HCT116 (cell line): ENCODE measurements around the gene CHI3L2. TPM values are rescaled to one million over a fixed set of nuclear protein-coding genes. Genes with fewer than 3 reads are reported as not detected.

Experiments used
- ATAC-seq: fragments of 200-7000 bp; cut with Tn5 transposase; 2 replicates; pipeline ENCODE4 v1.9.1; 2020; ENCODE audit warnings: mild to moderate bottlenecking, moderate library complexity
- BruUV-seq: library from RNA; stranded (reverse); fragments of 400-500 nt; replicated peaks from 2 replicates; lab custom pipeline; 2021; lab: Mats Ljungman, UMichigan
- CTCF ChIA-PET: fragments of 300-600 bp; sonication (Branson Sonifier 250); formaldehyde crosslinking; loops from one replicate; lab custom pipeline; 2021; ENCODE audit warnings: antibody characterized with exemption; lab: Charles Lee
- POLR2A ChIA-PET: fragments of 300-600, 350-600 bp; sonication (Branson Sonifier 250); formaldehyde crosslinking; loops from one replicate; lab custom pipeline; 2021; ENCODE audit warnings: antibody characterized with exemption; lab: Charles Lee
- RAD21 ChIA-PET, 2 experiments: fragments of 300-600 bp; sonication (Branson Sonifier 250); formaldehyde crosslinking; loops; one replicate each; lab custom pipeline; 2023; ENCODE audit warnings: low total read pairs in 2 of 2; ENCODE audit not compliant: uncharacterized antibody in 2 of 2, unreplicated experiment in 2 of 2, low non-redundant PET in 1 of 2; lab: Charles Lee
- DNase-seq: peaks from one replicate; pipeline ENCODE4 v3.0.0-alpha.2; 2010; ENCODE audit warnings: low read depth, low spot score
- H2AFZ ChIP-seq: fragments of 200-600 bp; shearing (Covaris generic), sonication (generic); 2 replicates; pipeline ENCODE4 v1.6.1; 2017; ENCODE audit warnings: low read depth, mixed run types, mixed read lengths, antibody characterized with exemption, low read length; ENCODE audit not compliant: poor library complexity, severe bottlenecking
- H3K27ac ChIP-seq: 2 replicates; pipeline ENCODE4 v1.5.1; 2012; ENCODE audit warnings: low read depth, low read length
- H3K27me3 ChIP-seq: fragments of 200-600 bp; sonication (generic); 2 replicates; pipeline ENCODE4 v1.6.1; 2016; ENCODE audit warnings: mixed run types, low read length, mixed read lengths; ENCODE audit not compliant: insufficient read depth
- H3K36me3 ChIP-seq, 2 experiments: fragments of 200-500 bp in 1 of 2; fragments of 200-600 bp in 1 of 2; sonication (Bioruptor generic) in 1 of 2; sonication (generic) in 1 of 2; 2 replicates each; pipeline versions ENCODE4 v1.5.1 to v1.6.1; 2014 to 2016; ENCODE audit warnings: low read length in 2 of 2, inconsistent platforms in 1 of 2, mixed read lengths in 1 of 2, mixed run types in 1 of 2; ENCODE audit not compliant: insufficient read depth in 2 of 2, control insufficient read depth in 1 of 2
- H3K4me1 ChIP-seq, 2 experiments: fragments of 200-600 bp in 1 of 2; sonication (generic) in 1 of 2; 2 replicates each; pipeline versions ENCODE4 v1.5.1 to v1.6.1; 2012 to 2017; ENCODE audit warnings: low read length in 2 of 2, inconsistent platforms in 1 of 2, mild to moderate bottlenecking in 1 of 2, mixed read lengths in 1 of 2, mixed run types in 1 of 2, moderate library complexity in 1 of 2; ENCODE audit not compliant: insufficient read depth in 2 of 2, control insufficient read depth in 1 of 2
- H3K4me2 ChIP-seq: fragments of 200-600 bp; sonication (generic); 2 replicates; pipeline ENCODE4 v1.6.1; 2017; ENCODE audit warnings: mixed run types, low read length, mixed read lengths
- H3K4me3 ChIP-seq, 2 experiments: fragments of 200-600 bp in 1 of 2; sonication (generic) in 1 of 2; replicated peaks in 1 of 2; 2 replicates each; pipeline ENCODE4 v1.5.1; 2011 to 2016; ENCODE audit warnings: low read length in 2 of 2, control low read depth in 1 of 2, low read depth in 1 of 2, mild to moderate bottlenecking in 1 of 2, mixed read lengths in 1 of 2, mixed run types in 1 of 2
- H3K79me2 ChIP-seq: fragments of 200-600 bp; sonication (generic); 2 replicates; pipeline ENCODE4 v1.6.1; 2017; ENCODE audit warnings: mild to moderate bottlenecking, mixed run types, low read length, moderate library complexity, mixed read lengths; ENCODE audit not compliant: insufficient read depth
- H3K9ac ChIP-seq: fragments of 200-600 bp; sonication (generic); 2 replicates; pipeline ENCODE4 v1.6.1; 2016; ENCODE audit warnings: low read length, mixed read lengths
- H3K9me2 ChIP-seq: fragments of 200-600 bp; sonication (generic), shearing (Covaris generic); 2 replicates; pipeline ENCODE4 v1.6.1; 2017; ENCODE audit warnings: mixed run types, mild to moderate bottlenecking, moderate library complexity; ENCODE audit not compliant: insufficient read depth
- H3K9me3 ChIP-seq, 2 experiments: fragments of 200-500 bp in 1 of 2; fragments of 200-600 bp in 1 of 2; sonication (Bioruptor generic) in 1 of 2; sonication (generic) in 1 of 2; 2 replicates each; pipeline ENCODE4 v1.6.1; 2014 to 2017; ENCODE audit warnings: low read length in 2 of 2, mixed read lengths in 2 of 2, inconsistent platforms in 1 of 2, low read depth in 1 of 2, mild to moderate bottlenecking in 1 of 2, mixed run types in 1 of 2, moderate library complexity in 1 of 2; ENCODE audit not compliant: control insufficient read depth in 1 of 2, insufficient read depth in 1 of 2
- H4K20me1 ChIP-seq: fragments of 200-600 bp; sonication (generic), shearing (Covaris generic); 2 replicates; pipeline ENCODE4 v1.6.1; 2017; ENCODE audit warnings: mixed run types, mild to moderate bottlenecking, moderate library complexity; ENCODE audit not compliant: insufficient read depth
- CBX3 ChIP-seq: IDR thresholded peaks from 2 replicates; pipeline ENCODE4 v1.6.1; 2012; ENCODE audit warnings: low read depth
- CEBPB ChIP-seq: IDR thresholded peaks from 2 replicates; pipeline ENCODE4 v1.6.1; 2012; ENCODE audit warnings: low read depth
- EGR1 ChIP-seq: IDR thresholded peaks from 2 replicates; pipeline ENCODE4 v1.6.1; 2012; ENCODE audit warnings: low read depth
- EZH2 ChIP-seq: fragments of 200-600 bp; sonication (generic); IDR thresholded peaks from 2 replicates; pipeline ENCODE4 v1.6.1; 2017; ENCODE audit warnings: antibody characterized with exemption, mixed run types
- EZH2phosphoT487 ChIP-seq: fragments of 200-600 bp; IDR thresholded peaks from 2 replicates; pipeline ENCODE4 v1.6.1; 2018; ENCODE audit warnings: antibody characterized with exemption, borderline replicate concordance
- FOSL1 ChIP-seq: IDR thresholded peaks from 2 replicates; pipeline ENCODE4 v1.6.1; 2012; ENCODE audit warnings: low read depth
- JUND ChIP-seq: IDR thresholded peaks from 2 replicates; pipeline ENCODE4 v1.6.1; 2012
- POLR2A ChIP-seq: IDR thresholded peaks from 2 replicates; pipeline ENCODE4 v1.7.0; 2011; ENCODE audit warnings: borderline replicate concordance; ENCODE audit not compliant: insufficient read depth, insufficient read length; ENCODE audit errors: extremely low read depth
- RAD21 ChIP-seq: IDR thresholded peaks from 2 replicates; pipeline ENCODE4 v1.6.1; 2012; ENCODE audit warnings: low read depth, mild to moderate bottlenecking
- SIN3A ChIP-seq: IDR thresholded peaks from 2 replicates; pipeline ENCODE4 v1.6.1; 2012; ENCODE audit warnings: low read depth
- SP1 ChIP-seq: IDR thresholded peaks from 2 replicates; pipeline ENCODE4 v1.6.1; 2012; ENCODE audit warnings: low read depth
- SRF ChIP-seq: IDR thresholded peaks from 2 replicates; pipeline ENCODE4 v1.6.1; 2012; ENCODE audit warnings: low read depth
- TCF7L2 ChIP-seq: IDR thresholded peaks from 2 replicates; pipeline ENCODE4 v1.7.0; 2011; ENCODE audit warnings: borderline replicate concordance, inconsistent platforms; ENCODE audit not compliant: insufficient read depth, insufficient read length; ENCODE audit errors: extremely low read depth
- YY1 ChIP-seq: IDR thresholded peaks from 2 replicates; pipeline ENCODE4 v1.6.1; 2011; ENCODE audit warnings: low read length, low read depth, moderate library complexity, mild to moderate bottlenecking; ENCODE audit not compliant: insufficient replicate concordance; ENCODE audit errors: extremely low read depth
- ZFX ChIP-seq: fragments of 450-650 bp; IDR thresholded peaks from 2 replicates; pipeline ENCODE4 v1.6.1; 2017
- ZNF274 ChIP-seq: fragments of 200-500 bp; sonication (Bioruptor generic); IDR thresholded peaks from 2 replicates; pipeline ENCODE4 v1.6.1; 2014; ENCODE audit warnings: mild to moderate bottlenecking, low read depth, low read length, inconsistent platforms
- intact Hi-C: fragments of 100-400 bp; cut with micrococcal nuclease; formaldehyde crosslinking; loops from 2 replicates; pipeline ENCODE4 v1.10.0; 2022
- total RNA-seq: library from RNA; stranded (reverse); gene quantifications from one replicate; pipeline ENCODE4 v1.2.1, GENCODE V29; 2021; ENCODE audit not compliant: unreplicated experiment
- TF ChIP-seq, protein P1 (sequence below): IDR thresholded peaks from 2 replicates; pipeline ENCODE4 v1.6.1; 2012
- TF ChIP-seq, protein P2 (sequence below): IDR thresholded peaks from 2 replicates; pipeline ENCODE4 v1.6.1; 2011; ENCODE audit warnings: mild to moderate bottlenecking, low read length, moderate library complexity; ENCODE audit not compliant: insufficient replicate concordance; ENCODE audit errors: extremely low read depth
- TF ChIP-seq, protein P3 (sequence below): IDR thresholded peaks from 2 replicates; pipeline ENCODE4 v1.6.1; 2012; ENCODE audit warnings: low read depth
- TF ChIP-seq, protein P4 (sequence below): IDR thresholded peaks from 2 replicates; pipeline ENCODE4 v1.6.1; 2012

CHI3L2 gene
- total RNA-seq, 1 experiment from 2014 or later, result not detected

DNA sequence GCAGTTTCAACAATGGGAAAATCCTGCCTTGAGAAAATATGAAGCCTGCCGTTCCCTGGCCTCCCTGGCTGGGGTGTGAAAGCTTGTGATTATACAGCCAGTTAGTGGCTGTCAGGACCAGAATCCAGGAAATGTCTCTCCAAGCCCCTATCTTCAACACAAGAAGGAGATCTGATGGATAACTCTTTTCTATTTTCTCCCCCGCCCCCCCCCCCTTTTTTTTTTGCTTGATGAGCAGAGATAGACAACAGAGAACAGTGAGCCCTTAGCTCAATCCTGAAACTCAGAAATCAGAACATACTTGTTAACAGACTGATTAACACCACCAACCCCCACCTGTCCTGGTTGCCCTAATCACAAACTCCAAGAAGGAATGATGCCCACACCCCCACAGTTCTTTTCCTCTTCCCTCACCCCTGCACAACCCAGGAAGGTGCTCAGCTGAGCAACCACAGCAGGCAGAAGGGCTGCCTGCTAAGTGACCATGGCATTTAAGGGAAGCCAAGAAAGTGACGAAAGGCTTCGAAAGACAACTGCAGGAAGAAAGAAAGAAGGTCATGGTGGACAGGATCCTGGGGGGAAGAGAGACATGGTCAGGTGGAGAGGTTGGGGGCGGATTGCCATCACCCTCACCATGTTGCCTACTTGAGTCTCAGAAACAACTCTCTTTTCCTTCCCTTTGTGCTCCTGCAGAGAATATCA lies 14.7 kb upstream of the CHI3L2 start:
- no peaks in the 10 kb centered on the region for H3K79me2 ChIP-seq
- ATAC-seq (no peak), DNase-seq (no peak)
- no peaks in the 10 kb centered on the region for H4K20me1 ChIP-seq
- H3K4me1 ChIP-seq, result peaks cover 0 to 2% of the 10 kb centered on the region in 2 experiments; a peak in 1 of 4 replicates
- CTCF ChIA-PET, result no interaction called here
- H3K4me3 ChIP-seq, result no peak overlapping the region
- H3K9me3 ChIP-seq, result no peaks in the 10 kb centered on the region
- no TSS peak for BruUV-seq
- H3K4me2 ChIP-seq, result no peak overlapping the region
- H3K27ac ChIP-seq, result no peak overlapping the region
- H2AFZ ChIP-seq, result no peak overlapping the region
- H3K9me2 ChIP-seq, result no peaks in the 10 kb centered on the region
- POLR2A ChIA-PET, result interaction anchor here (1.0 kb wide), 1 partner anchor 70 kb away, joined by 4 read pairs; no protein-coding TSS in a partner anchor
- H3K36me3 ChIP-seq, result no peaks in the 10 kb centered on the region
- TF ChIP-seq ZFX, result no peak
- TF ChIP-seq, protein P1, sequence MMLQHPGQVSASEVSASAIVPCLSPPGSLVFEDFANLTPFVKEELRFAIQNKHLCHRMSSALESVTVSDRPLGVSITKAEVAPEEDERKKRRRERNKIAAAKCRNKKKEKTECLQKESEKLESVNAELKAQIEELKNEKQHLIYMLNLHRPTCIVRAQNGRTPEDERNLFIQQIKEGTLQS, result no peak
- TF ChIP-seq SP1, result no peak
- no peak for TF ChIP-seq CBX3
- no peak for TF ChIP-seq RAD21
- no peak for TF ChIP-seq EZH2
- TF ChIP-seq SIN3A, result no peak
- no peak for TF ChIP-seq ZNF274
- TF ChIP-seq POLR2A, result no peak
- TF ChIP-seq JUND, result no peak
- TF ChIP-seq EGR1, result no peak
- TF ChIP-seq CEBPB, result no peak
- TF ChIP-seq, protein P2, sequence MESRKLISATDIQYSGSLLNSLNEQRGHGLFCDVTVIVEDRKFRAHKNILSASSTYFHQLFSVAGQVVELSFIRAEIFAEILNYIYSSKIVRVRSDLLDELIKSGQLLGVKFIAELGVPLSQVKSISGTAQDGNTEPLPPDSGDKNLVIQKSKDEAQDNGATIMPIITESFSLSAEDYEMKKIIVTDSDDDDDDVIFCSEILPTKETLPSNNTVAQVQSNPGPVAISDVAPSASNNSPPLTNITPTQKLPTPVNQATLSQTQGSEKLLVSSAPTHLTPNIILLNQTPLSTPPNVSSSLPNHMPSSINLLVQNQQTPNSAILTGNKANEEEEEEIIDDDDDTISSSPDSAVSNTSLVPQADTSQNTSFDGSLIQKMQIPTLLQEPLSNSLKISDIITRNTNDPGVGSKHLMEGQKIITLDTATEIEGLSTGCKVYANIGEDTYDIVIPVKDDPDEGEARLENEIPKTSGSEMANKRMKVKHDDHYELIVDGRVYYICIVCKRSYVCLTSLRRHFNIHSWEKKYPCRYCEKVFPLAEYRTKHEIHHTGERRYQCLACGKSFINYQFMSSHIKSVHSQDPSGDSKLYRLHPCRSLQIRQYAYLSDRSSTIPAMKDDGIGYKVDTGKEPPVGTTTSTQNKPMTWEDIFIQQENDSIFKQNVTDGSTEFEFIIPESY, result no peak
- TF ChIP-seq, protein P3, sequence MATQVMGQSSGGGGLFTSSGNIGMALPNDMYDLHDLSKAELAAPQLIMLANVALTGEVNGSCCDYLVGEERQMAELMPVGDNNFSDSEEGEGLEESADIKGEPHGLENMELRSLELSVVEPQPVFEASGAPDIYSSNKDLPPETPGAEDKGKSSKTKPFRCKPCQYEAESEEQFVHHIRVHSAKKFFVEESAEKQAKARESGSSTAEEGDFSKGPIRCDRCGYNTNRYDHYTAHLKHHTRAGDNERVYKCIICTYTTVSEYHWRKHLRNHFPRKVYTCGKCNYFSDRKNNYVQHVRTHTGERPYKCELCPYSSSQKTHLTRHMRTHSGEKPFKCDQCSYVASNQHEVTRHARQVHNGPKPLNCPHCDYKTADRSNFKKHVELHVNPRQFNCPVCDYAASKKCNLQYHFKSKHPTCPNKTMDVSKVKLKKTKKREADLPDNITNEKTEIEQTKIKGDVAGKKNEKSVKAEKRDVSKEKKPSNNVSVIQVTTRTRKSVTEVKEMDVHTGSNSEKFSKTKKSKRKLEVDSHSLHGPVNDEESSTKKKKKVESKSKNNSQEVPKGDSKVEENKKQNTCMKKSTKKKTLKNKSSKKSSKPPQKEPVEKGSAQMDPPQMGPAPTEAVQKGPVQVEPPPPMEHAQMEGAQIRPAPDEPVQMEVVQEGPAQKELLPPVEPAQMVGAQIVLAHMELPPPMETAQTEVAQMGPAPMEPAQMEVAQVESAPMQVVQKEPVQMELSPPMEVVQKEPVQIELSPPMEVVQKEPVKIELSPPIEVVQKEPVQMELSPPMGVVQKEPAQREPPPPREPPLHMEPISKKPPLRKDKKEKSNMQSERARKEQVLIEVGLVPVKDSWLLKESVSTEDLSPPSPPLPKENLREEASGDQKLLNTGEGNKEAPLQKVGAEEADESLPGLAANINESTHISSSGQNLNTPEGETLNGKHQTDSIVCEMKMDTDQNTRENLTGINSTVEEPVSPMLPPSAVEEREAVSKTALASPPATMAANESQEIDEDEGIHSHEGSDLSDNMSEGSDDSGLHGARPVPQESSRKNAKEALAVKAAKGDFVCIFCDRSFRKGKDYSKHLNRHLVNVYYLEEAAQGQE, result no peak
- TF ChIP-seq SRF, result no peak
- no peak for TF ChIP-seq YY1
- TF ChIP-seq, protein P4, sequence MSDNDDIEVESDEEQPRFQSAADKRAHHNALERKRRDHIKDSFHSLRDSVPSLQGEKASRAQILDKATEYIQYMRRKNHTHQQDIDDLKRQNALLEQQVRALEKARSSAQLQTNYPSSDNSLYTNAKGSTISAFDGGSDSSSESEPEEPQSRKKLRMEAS, result no peak
- TF ChIP-seq TCF7L2, result no peak
- TF ChIP-seq EZH2phosphoT487, result no peak
- no peak for TF ChIP-seq FOSL1
- no peaks in the 10 kb centered on the region for H3K27me3 ChIP-seq
- RAD21 ChIA-PET, result no interaction called here
- intact Hi-C loops, result no loop called here
- no peak overlapping the region for H3K9ac ChIP-seq
